Lower leg skin (tissue), 4 donors: ENCODE data around the gene ST3GAL3. TPM values are rescaled to one million over a fixed set of nuclear protein-coding genes. Genes with fewer than 3 reads are reported as not detected.
A peak's percentile ranks its signal among the peaks of the same experiment; 100 is the strongest.

Experiments
- DNase-seq, 2 donors: peaks; one replicate each; pipeline ENCODE4 v3.0.0-alpha.2; 2019; ENCODE audit warnings: low spot score in 2 of 2
- H3K4me3 ChIP-seq: fragments of 200-600 bp; sonication (generic); 2 replicates; pipeline ENCODE4 v1.5.1; 2017; ENCODE audit warnings: mild to moderate bottlenecking, low read depth; ENCODE audit not compliant: poor library complexity, severe bottlenecking
- POLR2A ChIP-seq, 2 donors: fragments of 450-650 bp; IDR thresholded peaks; one replicate each; pipeline ENCODE4 v1.6.1; 2016 to 2017; ENCODE audit warnings: antibody characterized with exemption in 2 of 2, mild to moderate bottlenecking in 1 of 2, moderate library complexity in 1 of 2
- WGBS, 2 donors: methylation state at CpG; one replicate each; pipeline ENCODE4 v1.1.5; 2018; 5-methylcytosine and 5-hydroxymethylcytosine counted together
- intact Hi-C: fragments of 100-400 bp; cut with DNase I; formaldehyde crosslinking; loops from one replicate; pipeline ENCODE4 v1.15.0; 2023; ENCODE audit warnings: low total_unique reads
- total RNA-seq, 4 donors: library from RNA; depleted of rRNA; stranded (reverse); fragments of >200 nt; gene quantifications; one replicate each; pipeline ENCODE4 v1.1.0, GENCODE V29; 2016
- TF ChIP-seq, protein P1 (sequence below), 3 donors: fragments of 450-650 bp; IDR thresholded peaks; one replicate each; pipeline ENCODE4 v1.5.1; 2016; ENCODE audit warnings: antibody characterized with exemption in 3 of 3, mild to moderate bottlenecking in 3 of 3, moderate library complexity in 2 of 3

The ST3GAL3 gene
- total RNA-seq, 4 donors from 2014 or later: 6.9 to 10.5 (median 8.0) TPM

- DNase-seq: no peak
- WGBS, 2 donors: 40 to 53% methylated on average over 3 of the region's 3 CpGs
- TF ChIP-seq POLR2A (IDR thresholded peaks at IDR 0.05): no peak
- TF ChIP-seq, protein P1, sequence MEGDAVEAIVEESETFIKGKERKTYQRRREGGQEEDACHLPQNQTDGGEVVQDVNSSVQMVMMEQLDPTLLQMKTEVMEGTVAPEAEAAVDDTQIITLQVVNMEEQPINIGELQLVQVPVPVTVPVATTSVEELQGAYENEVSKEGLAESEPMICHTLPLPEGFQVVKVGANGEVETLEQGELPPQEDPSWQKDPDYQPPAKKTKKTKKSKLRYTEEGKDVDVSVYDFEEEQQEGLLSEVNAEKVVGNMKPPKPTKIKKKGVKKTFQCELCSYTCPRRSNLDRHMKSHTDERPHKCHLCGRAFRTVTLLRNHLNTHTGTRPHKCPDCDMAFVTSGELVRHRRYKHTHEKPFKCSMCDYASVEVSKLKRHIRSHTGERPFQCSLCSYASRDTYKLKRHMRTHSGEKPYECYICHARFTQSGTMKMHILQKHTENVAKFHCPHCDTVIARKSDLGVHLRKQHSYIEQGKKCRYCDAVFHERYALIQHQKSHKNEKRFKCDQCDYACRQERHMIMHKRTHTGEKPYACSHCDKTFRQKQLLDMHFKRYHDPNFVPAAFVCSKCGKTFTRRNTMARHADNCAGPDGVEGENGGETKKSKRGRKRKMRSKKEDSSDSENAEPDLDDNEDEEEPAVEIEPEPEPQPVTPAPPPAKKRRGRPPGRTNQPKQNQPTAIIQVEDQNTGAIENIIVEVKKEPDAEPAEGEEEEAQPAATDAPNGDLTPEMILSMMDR (IDR thresholded peaks at IDR 0.05): no peak
- H3K4me3 ChIP-seq: no peak overlapping the region
- intact Hi-C loops: loop anchor here (10.0 kb wide), 2 partner anchors 106 to 414 kb away; no protein-coding TSS in a partner anchor
Measured at GRCh38 chr1:43938892-43939587, 231.7 kb downstream of the ST3GAL3 start.

- 91 to 97% methylated on average over 3 of the region's 3 CpGs for WGBS, 2 donors
- intact Hi-C loops: no loop called here
- DNase-seq: no peak
- H3K4me3 ChIP-seq: no peak overlapping the region
- TF ChIP-seq, protein P1 (IDR thresholded peaks at IDR 0.05): no peak
- no peak for TF ChIP-seq POLR2A (IDR thresholded peaks at IDR 0.05)
Measured at GRCh38 chr1:43942411-43942810, 235.1 kb downstream of the ST3GAL3 start.

GRCh38 chr1:43944860-43945259 is 237.5 kb downstream of the ST3GAL3 start:
- TF ChIP-seq POLR2A (IDR thresholded peaks at IDR 0.05): no peak
- TF ChIP-seq, protein P1 (IDR thresholded peaks at IDR 0.05): no peak
- WGBS, 2 donors: 87 to 97% methylated on average over 1 of the region's 1 CpG
- no peak for DNase-seq
- H3K4me3 ChIP-seq: no peak overlapping the region
- intact Hi-C loops: no loop called here

DNA sequence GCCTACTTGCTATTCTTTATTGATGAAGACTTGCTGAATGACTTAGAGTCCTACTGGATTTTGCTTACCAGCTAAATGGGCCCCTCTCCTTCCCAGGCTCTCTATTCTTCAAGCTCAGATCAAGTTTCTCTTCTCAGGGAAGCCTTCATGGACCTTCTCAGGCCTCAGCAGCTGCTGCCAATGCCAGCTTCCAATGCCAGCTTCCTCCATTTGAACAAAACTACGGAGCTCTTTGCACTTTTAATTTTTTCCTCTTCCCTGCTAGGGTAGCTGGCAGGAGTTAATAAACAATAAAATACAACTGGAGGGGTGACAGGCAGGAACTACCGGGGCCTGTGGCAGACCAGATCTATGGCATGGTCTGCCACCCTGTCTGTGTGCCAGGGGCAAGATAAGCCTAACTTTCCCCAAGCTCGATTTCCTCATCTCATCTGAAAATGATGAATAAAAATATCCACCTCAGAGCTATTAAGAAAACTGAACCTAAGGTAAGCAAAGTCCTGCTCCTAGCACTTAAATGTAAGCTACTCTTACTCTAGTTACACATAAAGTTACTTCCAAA is 238.4 kb downstream of the ST3GAL3 start:
- DNase-seq: no peak
- 4 to 8% methylated on average over 3 of the region's 3 CpGs for WGBS, 2 donors
- peak overlapping the region; percentile 55 for H3K4me3 ChIP-seq
- intact Hi-C loops: no loop called here
- TF ChIP-seq POLR2A (IDR thresholded peaks at IDR 0.05): no peak
- TF ChIP-seq, protein P1 (IDR thresholded peaks at IDR 0.05): no peak

DNA sequence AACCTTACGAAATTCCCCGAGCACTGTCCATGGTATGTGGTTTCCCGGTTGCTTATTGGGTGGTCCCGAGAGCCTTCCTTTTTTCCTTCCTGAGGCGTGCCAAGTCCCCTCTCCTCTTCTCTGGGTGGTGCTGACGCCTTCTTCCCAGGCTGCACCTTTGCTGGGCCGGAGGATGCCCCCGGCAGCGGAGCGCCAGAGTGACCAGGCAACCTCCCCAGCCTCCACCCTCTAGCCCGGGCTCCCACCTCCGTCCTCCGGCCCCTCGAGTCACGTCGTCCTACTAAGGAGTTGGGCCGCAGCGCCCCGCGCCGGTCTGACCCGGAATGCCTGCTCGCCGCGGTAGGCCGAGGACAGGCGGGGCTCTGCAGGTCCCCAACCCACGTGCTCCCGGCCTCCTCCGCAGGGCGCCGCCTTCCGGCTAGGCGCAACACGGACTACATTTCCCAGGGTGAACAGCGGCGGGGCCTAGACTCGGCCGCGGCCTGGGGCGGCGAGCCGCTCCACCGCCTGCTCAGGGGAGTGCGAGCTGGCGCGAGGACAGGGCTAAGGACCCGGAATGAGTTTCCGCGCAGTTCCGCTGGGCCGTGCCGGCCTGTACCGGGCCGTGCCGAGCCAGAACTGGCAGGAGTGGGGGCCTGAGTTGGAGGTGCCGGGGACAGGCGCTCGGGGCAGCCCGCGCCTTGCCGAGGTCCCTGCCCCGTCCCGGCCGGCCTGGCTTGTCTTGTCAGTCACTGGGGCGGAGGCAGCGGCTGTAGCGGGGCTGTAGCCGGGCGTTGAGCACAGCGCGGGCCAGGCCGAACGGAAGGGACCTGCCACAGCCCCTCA is 239.1 kb downstream of the ST3GAL3 start, which contains the start of gene IPO13:
Gene IPO13 (plus strand): TSS at position 715 of the 825 bp plus-strand sequence. CDS start 651 bp downstream, outside the sequence.
- intact Hi-C loops: no loop called here
- peak; percentile 93 to 99 for DNase-seq
- 0 to 1% methylated on average over 53 to 61 of the region's 74 CpGs for WGBS, 2 donors
- TF ChIP-seq, protein P1 (IDR thresholded peaks at IDR 0.05): no peak
- no peak for TF ChIP-seq POLR2A (IDR thresholded peaks at IDR 0.05)
- H3K4me3 ChIP-seq: peak within 1 kb of the TSS; percentile 74
